Measurements from ENCODE around the gene LMAN2. TPM values are rescaled to one million over a fixed set of nuclear protein-coding genes. Genes with fewer than 3 reads are reported as not detected.

The LMAN2 gene
- total and polyA plus RNA-seq, 5 experiments from 2014 or later = 77.1 to 243 (median 212) TPM

GRCh38 chr5:177332031-177332895 is 19.2 kb downstream of the LMAN2 start:
- Mint-ChIP-seq H3K4me3 (no peak overlapping the region), H3K9me3 (no peaks in the 10 kb centered on the region), H3K27ac (peak overlapping the region in 3 of 10 donors; percentile 38 to 58 (median 40)), H3K4me1 (peaks cover 6 to 44% (median 21%) of the 10 kb centered on the region in 4 donors), H3K36me3 (peaks cover 0 to 75% (median 10%) of the 10 kb centered on the region in 3 donors), H3K27me3 (no peaks in the 10 kb centered on the region)
- ATAC-seq (no peak), DNase-seq (no peak)
- POLR2A ChIA-PET = interaction anchor here (0.6 to 1.3 kb wide), 3 partner anchors 19 to 123 kb away, joined by 3 read pairs; partner anchors contain the start of gene LMAN2

- Mint-ChIP-seq H3K36me3 (peaks cover 0 to 68% (median 10%) of the 10 kb centered on the region in 3 donors), H3K9me3 (no peaks in the 10 kb centered on the region), H3K27me3 (no peaks in the 10 kb centered on the region), H3K4me1 (peaks cover 4 to 44% (median 19%) of the 10 kb centered on the region in 4 donors), H3K4me3 (peak overlapping the region in 1 of 10 donors; percentile 59), H3K27ac (peak overlapping the region in 9 of 10 donors; percentile 38 to 89 (median 58))
- DNase-seq = no peak
- ATAC-seq = no peak
- POLR2A ChIA-PET = interaction anchor here (1.3 kb wide), 1 partner anchor 22 kb away, joined by 3 read pairs; no protein-coding TSS in a partner anchor
Observed at GRCh38 chr5:177330991-177331842, 20.3 kb downstream of the LMAN2 start.

- Mint-ChIP-seq H3K4me3 (no peak overlapping the region), H3K27me3 (no peaks in the 10 kb centered on the region), H3K27ac (no peak overlapping the region), H3K4me1 (peaks cover 3 to 44% (median 17%) of the 10 kb centered on the region in 4 donors), H3K9me3 (no peaks in the 10 kb centered on the region), H3K36me3 (peaks cover 0 to 56% (median 6%) of the 10 kb centered on the region in 3 donors)
- DNase-seq (no peak), ATAC-seq (no peak)
- POLR2A ChIA-PET = interaction anchor here (0.9 kb wide), 1 partner anchor 60 kb away, joined by 3 read pairs; no protein-coding TSS in a partner anchor
Observed at GRCh38 chr5:177329883-177330282, 21.6 kb downstream of the LMAN2 start.

GRCh38 chr5:177328545-177329231 is 22.8 kb downstream of the LMAN2 start:
- peaks cover 3 to 42% (median 18%) of the 10 kb centered on the region in 4 donors for H3K4me1 Mint-ChIP-seq
- ATAC-seq = no peak
- DNase-seq = no peak
- H3K4me3 Mint-ChIP-seq = no peak overlapping the region
- H3K9me3 Mint-ChIP-seq = no peaks in the 10 kb centered on the region
- POLR2A ChIA-PET = interaction anchor here (0.8 kb wide), 1 partner anchor 119 kb away, joined by 4 read pairs; no protein-coding TSS in a partner anchor
- no peaks in the 10 kb centered on the region for H3K27me3 Mint-ChIP-seq
- peaks cover 0 to 49% (median 4%) of the 10 kb centered on the region in 3 donors for H3K36me3 Mint-ChIP-seq
- no peak overlapping the region for H3K27ac Mint-ChIP-seq

GRCh38 chr5:177327539-177328522 is 23.6 kb downstream of the LMAN2 start:
- H3K4me1 Mint-ChIP-seq = peaks cover 3 to 40% (median 16%) of the 10 kb centered on the region in 4 donors
- H3K4me3 Mint-ChIP-seq = peak overlapping the region; percentile 27 to 79 (median 60)
- peaks cover 0 to 40% (median 0%) of the 10 kb centered on the region in 3 donors for H3K36me3 Mint-ChIP-seq
- H3K27me3 Mint-ChIP-seq = no peaks in the 10 kb centered on the region
- POLR2A ChIA-PET = interaction anchor here (0.8 to 1.2 kb wide), 5 partner anchors 25 to 120 kb away, joined by 3 to 5 read pairs (median 4); partner anchors contain the start of genes PRELID1, RAB24 and RGS14
- H3K9me3 Mint-ChIP-seq = no peaks in the 10 kb centered on the region
- DNase-seq (peak in 1 of 10 donors; percentile 29), ATAC-seq (peak; percentile 79 to 92)
- peak overlapping the region; percentile 61 to 96 (median 90) for H3K27ac Mint-ChIP-seq

- peak overlapping the region in 4 of 10 donors; percentile 21 to 90 (median 30) for H3K27ac Mint-ChIP-seq
- ATAC-seq (no peak), DNase-seq (no peak)
- peaks cover 4 to 31% (median 13%) of the 10 kb centered on the region in 4 donors for H3K4me1 Mint-ChIP-seq
- POLR2A ChIA-PET = no interaction called here
- no peaks in the 10 kb centered on the region for H3K9me3 Mint-ChIP-seq
- no peak overlapping the region for H3K4me3 Mint-ChIP-seq
- H3K36me3 Mint-ChIP-seq = peaks cover 0 to 37% (median 3%) of the 10 kb centered on the region in 3 donors
- H3K27me3 Mint-ChIP-seq = no peaks in the 10 kb centered on the region
Observed at GRCh38 chr5:177325868-177326381, 25.5 kb downstream of the LMAN2 start.

- no peaks in the 10 kb centered on the region for H3K9me3 Mint-ChIP-seq
- no peaks in the 10 kb centered on the region for H3K27me3 Mint-ChIP-seq
- no peak for DNase-seq
- POLR2A ChIA-PET = interaction anchor here (1.4 to 1.9 kb wide), 2 partner anchors 48 to 50 kb away, joined by 3 to 12 read pairs; no protein-coding TSS in a partner anchor
- ATAC-seq = no peak
- peaks cover 0 to 11% (median 7%) of the 10 kb centered on the region in 3 donors for H3K36me3 Mint-ChIP-seq
- H3K27ac Mint-ChIP-seq = no peak overlapping the region
- H3K4me3 Mint-ChIP-seq = no peak overlapping the region
- peaks cover 14 to 27% (median 23%) of the 10 kb centered on the region in 4 donors for H3K4me1 Mint-ChIP-seq
Observed at GRCh38 chr5:177320879-177321278, 30.6 kb downstream of the LMAN2 start.

- Mint-ChIP-seq H3K27ac (peak overlapping the region in 3 of 10 donors; percentile 11 to 52 (median 21)), H3K4me1 (peaks cover 14 to 27% (median 22%) of the 10 kb centered on the region in 4 donors), H3K27me3 (no peaks in the 10 kb centered on the region), H3K36me3 (peaks cover 0 to 11% (median 7%) of the 10 kb centered on the region in 3 donors), H3K9me3 (no peaks in the 10 kb centered on the region), H3K4me3 (peak overlapping the region in 1 of 10 donors; percentile 16)
- POLR2A ChIA-PET = interaction anchor here (1.4 to 1.9 kb wide), 2 partner anchors 49 to 51 kb away, joined by 3 to 12 read pairs; no protein-coding TSS in a partner anchor
- ATAC-seq (peak; percentile 41 to 80), DNase-seq (no peak)
Observed at GRCh38 chr5:177319913-177320588, 31.4 kb downstream of the LMAN2 start.

- H3K27me3 Mint-ChIP-seq = no peaks in the 10 kb centered on the region
- peak overlapping the region in 1 of 10 donors; percentile 4 for H3K4me3 Mint-ChIP-seq
- H3K4me1 Mint-ChIP-seq = peaks cover 15 to 24% (median 20%) of the 10 kb centered on the region in 4 donors
- DNase-seq = peak; percentile 54 to 84 (median 70)
- H3K27ac Mint-ChIP-seq = no peak overlapping the region
- peaks cover 0 to 7% (median 6%) of the 10 kb centered on the region in 3 donors for H3K36me3 Mint-ChIP-seq
- no peaks in the 10 kb centered on the region for H3K9me3 Mint-ChIP-seq
- peak; percentile 69 to 84 for ATAC-seq
- POLR2A ChIA-PET = interaction anchor here (0.7 to 1.5 kb wide), 6 partner anchors 9 to 119 kb away, joined by 3 to 9 read pairs (median 4); partner anchors contain the start of genes LMAN2, PRELID1 and RAB24
Observed at GRCh38 chr5:177317959-177318377, 33.5 kb downstream of the LMAN2 start.

GRCh38 chr5:177316005-177316404 is 35.5 kb downstream of the LMAN2 start:
- H3K27ac Mint-ChIP-seq = peak overlapping the region in 2 of 10 donors; percentile 16 to 37
- POLR2A ChIA-PET = interaction anchor here (0.7 to 2.2 kb wide), 5 partner anchors 12 to 839 kb away, joined by 3 to 7 read pairs (median 3); no protein-coding TSS in a partner anchor
- H3K27me3 Mint-ChIP-seq = peaks cover 0 to under 1% (median 0%) of the 10 kb centered on the region in 5 donors
- no peak for ATAC-seq
- peak overlapping the region in 1 of 10 donors; percentile 34 for H3K4me3 Mint-ChIP-seq
- peaks cover 0 to 4% (median under 1%) of the 10 kb centered on the region in 3 donors for H3K36me3 Mint-ChIP-seq
- DNase-seq = no peak
- peaks cover 12 to 33% (median 31%) of the 10 kb centered on the region in 4 donors for H3K4me1 Mint-ChIP-seq
- H3K9me3 Mint-ChIP-seq = no peaks in the 10 kb centered on the region

Measured in naive thymus-derived CD8-positive, alpha-beta T cell (primary cell).